HS-27A (cell line): ENCODE results near the gene R3HCC1L.
"Not testable (repeated sequence)": the region's sequence is repeated elsewhere in the genome, so short reads cannot be mapped to it uniquely, and the experiment has no call there.

ENCODE experiments used
- DNase-seq: peaks from one replicate; pipeline ENCODE4 v3.0.0-alpha.2; 2012; ENCODE audit warnings: low read depth, missing footprints

The R3HCC1L gene

DNA sequence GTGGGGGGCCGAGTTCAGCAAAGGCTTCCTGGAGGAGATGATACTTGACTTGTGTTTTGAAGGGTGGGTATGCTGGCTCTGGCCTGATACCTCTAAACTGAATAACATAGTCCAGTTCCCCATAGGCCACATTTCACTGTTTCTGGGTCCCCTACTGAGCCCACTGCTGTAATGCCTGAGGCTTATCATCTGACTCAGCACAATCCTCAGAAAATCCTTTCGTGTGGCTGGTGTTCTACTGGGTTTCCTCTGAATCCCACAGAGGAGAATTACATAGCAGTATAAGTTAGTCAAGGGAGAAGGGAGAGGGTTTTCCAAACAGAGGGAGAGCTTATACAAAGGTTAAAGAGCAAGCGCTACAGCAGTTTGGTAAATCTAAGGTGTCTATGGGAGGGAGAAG lies 2.8 kb upstream of the R3HCC1L start:
- no peak for DNase-seq

- not testable (repeated sequence) for DNase-seq
Measured at GRCh38 chr10:98133075-98133752, 1.2 kb upstream of the R3HCC1L start.

DNA sequence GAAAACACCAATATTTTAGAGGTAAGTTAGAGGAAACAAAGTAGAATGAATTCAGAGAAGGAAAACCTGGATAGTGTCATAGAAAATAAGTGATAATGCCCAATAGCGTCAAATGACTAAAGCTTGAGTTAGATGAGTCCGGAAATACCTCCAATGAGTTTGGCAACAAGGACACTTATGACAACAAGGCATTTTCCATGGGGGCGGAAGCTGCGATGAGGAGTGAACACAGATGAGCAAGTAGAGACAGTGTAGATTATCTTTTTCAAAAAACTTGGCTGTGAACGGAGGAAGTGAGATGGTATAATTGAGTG lies 383 bp upstream of the R3HCC1L start:
- no peak for DNase-seq

- no peak for DNase-seq
Measured at GRCh38 chr10:98135222-98135899, 904 bp downstream of the R3HCC1L start.

GRCh38 chr10:98136775-98137174 lies 2.3 kb downstream of the R3HCC1L start:
- not testable (repeated sequence) for DNase-seq

GRCh38 chr10:98138031-98138430 lies 3.6 kb downstream of the R3HCC1L start:
- DNase-seq, result no peak

DNA sequence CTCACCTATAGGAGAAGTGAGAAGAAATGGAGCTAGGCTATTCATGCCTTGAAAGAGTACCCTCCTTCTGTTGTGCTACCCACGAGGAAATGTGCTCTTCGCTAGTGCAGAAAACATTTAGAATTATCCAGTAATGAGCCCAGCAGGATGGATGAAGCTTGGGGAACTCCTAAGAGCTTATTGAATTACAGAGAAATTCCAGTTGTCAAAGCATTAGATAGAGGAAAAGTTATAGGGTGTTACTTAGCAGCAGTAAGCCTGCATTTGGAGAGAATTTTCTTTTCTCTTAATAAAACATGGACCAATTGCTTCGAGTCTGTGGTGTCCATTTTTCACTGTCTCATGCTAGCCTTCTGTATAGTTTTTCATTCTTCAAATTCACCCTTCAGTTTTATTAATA lies 5.0 kb downstream of the R3HCC1L start:
- no peak for DNase-seq

- no peak for DNase-seq
Measured at GRCh38 chr10:98141484-98142073, 7.1 kb downstream of the R3HCC1L start.

- DNase-seq, result no peak
Measured at GRCh38 chr10:98144985-98145384, 10.5 kb downstream of the R3HCC1L start.

DNA sequence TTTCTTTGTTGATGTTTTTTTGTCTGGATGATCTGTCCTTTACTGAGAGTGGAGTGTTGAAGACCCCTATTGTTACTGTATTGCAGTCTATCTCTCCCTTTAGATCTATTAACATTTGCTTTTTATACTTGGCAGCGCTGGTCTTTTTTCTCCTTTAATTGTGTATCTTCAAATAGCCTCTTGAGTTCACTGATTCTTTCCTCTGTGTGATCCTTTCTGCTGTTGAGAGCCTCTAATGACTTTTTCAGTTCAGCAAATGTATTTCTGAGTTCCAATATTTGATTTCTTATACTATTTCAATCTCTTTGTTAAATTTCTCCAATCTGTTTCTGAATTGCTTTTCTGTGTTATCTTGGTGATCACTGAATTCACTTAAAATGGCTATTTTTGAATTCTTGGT lies 15.4 kb downstream of the R3HCC1L start:
- no peak for DNase-seq

- no peak for DNase-seq
Measured at GRCh38 chr10:98150544-98150943, 16.1 kb downstream of the R3HCC1L start.

GRCh38 chr10:98152778-98153177 lies 18.3 kb downstream of the R3HCC1L start:
- DNase-seq, result not testable (repeated sequence)

- DNase-seq, result not testable (repeated sequence)
Measured at GRCh38 chr10:98153213-98153958, 18.9 kb downstream of the R3HCC1L start.

- DNase-seq, result no peak
Measured at GRCh38 chr10:98154076-98154475, 19.6 kb downstream of the R3HCC1L start.

GRCh38 chr10:98158576-98158975 lies 24.1 kb downstream of the R3HCC1L start:
- DNase-seq, result no peak

DNA sequence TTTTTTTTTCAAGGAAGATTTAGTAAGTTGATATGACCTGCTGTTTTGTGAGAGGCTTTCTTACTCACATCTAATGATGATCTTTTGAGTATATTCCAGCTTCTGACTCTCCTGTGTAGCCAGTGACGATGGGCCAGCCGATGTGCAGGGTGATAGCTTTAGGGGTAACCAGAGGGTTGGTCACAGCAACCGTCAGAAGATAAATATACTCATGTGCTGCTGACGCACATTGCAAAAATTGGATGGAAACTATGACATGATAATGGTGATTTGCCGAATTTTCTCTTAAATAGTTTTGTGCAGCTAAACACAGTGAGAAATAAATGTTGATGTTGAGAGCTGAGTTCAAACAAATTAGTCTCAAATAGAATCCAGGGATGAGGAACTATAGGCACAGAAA lies 29.5 kb downstream of the R3HCC1L start:
- DNase-seq, result no peak

GRCh38 chr10:98167191-98167590 lies 32.7 kb downstream of the R3HCC1L start:
- no peak for DNase-seq

DNA sequence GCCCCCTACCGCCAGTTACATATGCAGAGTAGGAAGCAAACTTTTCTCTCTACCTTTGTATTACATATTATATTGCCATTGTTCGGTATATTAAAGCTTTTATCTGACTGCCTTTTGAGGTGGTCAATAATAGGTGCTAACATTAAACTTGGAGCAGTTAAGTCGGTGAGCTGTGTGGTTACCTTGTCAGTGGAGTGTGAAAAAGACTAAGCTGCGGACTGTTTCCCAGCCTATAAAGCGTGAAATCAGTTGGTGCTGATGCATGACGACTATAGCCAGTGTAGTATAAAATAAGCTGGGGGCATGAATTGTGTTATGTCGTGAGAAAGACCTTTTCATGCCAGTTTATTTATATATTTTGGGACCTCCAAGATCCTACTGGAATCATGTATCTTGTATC lies 33.7 kb downstream of the R3HCC1L start:
- DNase-seq, result no peak

GRCh38 chr10:98168766-98169165 lies 34.3 kb downstream of the R3HCC1L start:
- DNase-seq, result no peak

DNA sequence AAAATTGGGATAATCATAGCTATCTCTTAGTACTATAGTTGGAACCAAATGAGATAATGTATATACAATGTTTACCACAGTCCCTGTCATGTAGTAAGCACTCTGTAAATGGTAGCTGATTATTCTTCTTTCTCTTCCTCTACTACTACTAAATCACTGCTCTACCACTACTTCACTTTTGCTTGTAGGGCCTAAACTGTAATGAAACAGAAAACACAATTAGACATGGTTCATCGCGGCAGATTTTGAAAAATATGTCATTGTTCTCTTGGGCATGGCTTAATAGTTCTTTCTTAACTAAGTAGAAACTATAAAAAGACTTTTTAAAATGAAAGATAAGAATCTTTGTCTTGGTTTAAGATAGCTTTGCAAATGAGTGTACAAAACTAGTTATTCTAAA lies 34.9 kb downstream of the R3HCC1L start:
- DNase-seq, result no peak

- no peak for DNase-seq
Measured at GRCh38 chr10:98170249-98171117, 36.0 kb downstream of the R3HCC1L start.

GRCh38 chr10:98172073-98172472 lies 37.6 kb downstream of the R3HCC1L start:
- DNase-seq, result no peak
